CD4-positive, alpha-beta T cell treated with Interferon gamma for 1 hour (primary cell): ENCODE measurements around the gene NCAPD2.
A peak's percentile ranks its signal among the peaks of the same experiment; 100 is the strongest.
"Not testable (repeated sequence)": the region's sequence is repeated elsewhere in the genome, so short reads cannot be mapped to it uniquely, and the experiment has no call there.

Experiments used
- DNase-seq: peaks from one replicate; pipeline ENCODE4 v3.0.0-alpha.2; 2020

NCAPD2 gene

GRCh38 chr12:6551063-6551461, 57.2 kb downstream of the NCAPD2 start:
- no peak for DNase-seq

GRCh38 chr12:6551496-6552139, 57.7 kb downstream of the NCAPD2 start:
- no peak for DNase-seq

- DNase-seq = no peak
These were observed 58.2 kb downstream of the NCAPD2 start for GRCh38 chr12:6552140-6552551.

DNA sequence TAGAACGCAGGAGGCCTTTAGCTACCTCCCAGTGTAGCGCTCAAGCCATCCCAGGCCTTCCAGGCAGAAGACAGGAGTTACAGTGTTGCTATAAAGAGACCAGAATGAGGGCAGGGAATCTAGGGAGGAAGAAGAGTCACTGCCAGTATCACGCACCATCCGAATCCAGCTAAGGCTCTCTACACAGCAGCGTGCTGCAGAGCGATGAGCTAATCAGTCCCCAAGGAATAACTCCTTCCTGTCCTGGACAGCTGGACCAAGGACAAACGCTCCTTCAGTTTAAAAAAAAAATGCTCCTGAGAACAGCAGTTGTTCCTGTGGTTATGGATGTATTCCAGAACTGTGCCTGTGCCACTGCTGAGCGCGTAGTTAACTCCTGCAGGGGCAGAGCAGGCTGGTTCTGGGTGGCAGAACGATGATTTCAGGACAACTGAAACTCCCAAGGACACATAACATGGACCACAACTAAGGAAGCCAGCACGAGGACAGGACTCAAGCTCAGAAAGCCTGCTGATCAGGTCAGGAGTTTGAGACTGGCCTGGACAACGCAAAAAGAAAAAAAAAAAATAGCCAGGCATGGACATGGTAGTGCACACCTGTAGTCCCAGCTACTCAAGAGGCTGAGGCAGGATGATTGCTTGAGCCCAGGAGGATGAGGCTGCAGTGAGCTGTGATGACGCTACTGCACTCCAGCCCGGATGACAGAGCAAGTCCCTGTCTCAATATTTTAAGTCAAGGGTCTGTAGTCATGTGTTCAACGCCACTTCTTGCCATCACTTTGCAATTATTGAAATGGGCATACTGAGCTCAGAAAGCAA, 59.4 kb downstream of the NCAPD2 start:
- DNase-seq = no peak

- DNase-seq = peak; percentile 67
These were observed 60.5 kb downstream of the NCAPD2 start for GRCh38 chr12:6554168-6555017.

GRCh38 chr12:6555018-6555691, 61.3 kb downstream of the NCAPD2 start:
- DNase-seq = no peak

GRCh38 chr12:6556496-6556817, 62.6 kb downstream of the NCAPD2 start:
- DNase-seq = not testable (repeated sequence)

DNA sequence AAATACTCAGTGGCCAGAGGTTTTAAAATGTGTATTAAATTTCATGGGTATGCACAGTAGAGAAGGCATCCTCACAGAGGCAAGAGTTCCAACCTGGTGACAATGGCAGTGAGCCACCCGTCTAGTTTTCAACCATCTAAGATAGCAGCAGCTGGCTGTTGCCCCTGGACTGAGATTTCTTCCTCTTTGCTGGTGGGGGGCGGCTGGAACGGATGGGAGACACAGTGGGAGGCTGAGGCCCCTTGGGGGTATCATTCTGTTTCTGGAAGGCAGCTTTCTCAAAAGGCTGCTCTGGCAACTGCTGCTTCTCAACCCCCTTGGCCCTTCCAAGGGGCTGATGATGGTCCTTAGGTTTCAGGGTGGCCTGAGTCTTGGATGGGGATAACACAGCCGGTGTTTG, 63.0 kb downstream of the NCAPD2 start:
- no peak for DNase-seq

GRCh38 chr12:6558014-6558760, 64.3 kb downstream of the NCAPD2 start:
- DNase-seq = peak; percentile 70

GRCh38 chr12:6559500-6559899, 65.6 kb downstream of the NCAPD2 start:
- DNase-seq = no peak

DNA sequence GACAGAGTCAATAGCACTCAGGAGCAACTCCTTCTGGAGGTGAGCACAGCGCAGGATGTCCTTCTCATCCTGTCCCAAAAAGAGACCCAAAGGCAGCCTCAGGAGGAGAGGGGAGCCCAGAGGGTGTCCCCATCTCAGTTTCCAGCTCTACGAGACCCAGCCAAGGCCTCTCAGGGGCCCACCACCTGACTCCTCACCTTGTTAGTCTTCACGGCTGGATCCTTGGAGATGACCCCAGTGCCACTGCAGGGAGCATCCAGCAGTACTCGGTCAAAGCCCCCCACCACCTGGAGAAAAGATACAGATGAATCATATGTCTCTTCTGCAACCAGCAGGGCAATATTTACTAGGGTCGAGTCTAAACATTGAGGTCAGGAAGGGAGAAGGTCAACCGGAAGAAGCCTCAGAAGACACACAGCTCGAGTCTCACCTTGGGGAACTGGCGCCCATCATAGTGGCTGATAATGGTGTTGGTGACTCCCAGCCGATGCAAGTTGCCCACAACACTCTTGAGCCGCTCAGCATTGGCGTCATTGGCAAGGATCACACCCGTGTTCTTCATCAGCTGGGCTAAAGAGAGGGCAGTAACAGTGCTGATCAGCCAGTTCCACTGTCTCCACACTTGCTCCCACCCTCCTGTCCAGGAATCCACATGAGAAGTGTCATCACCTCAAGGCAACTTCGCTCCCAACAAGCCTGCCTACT, 66.8 kb downstream of the NCAPD2 start:
- DNase-seq = no peak

DNA sequence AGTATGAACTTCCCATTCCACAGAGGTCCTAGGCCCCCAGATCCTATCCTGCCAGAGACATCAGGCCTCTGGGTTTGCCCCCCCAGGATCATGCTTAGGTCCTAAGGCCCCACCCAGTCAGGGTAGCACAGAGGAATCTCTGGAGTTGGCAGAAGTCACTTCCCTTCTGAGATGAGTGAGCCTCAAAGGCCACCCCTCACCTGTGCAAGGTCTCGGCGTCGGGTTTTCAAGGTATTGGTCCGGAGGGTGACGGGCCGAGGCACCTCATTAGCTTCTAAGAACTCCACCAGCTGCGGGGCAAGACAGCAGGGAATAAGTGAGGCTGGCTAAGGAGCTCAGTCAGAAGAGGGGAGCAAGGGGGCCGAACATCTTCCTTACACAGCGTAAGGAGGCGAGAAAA, 69.0 kb downstream of the NCAPD2 start:
- no peak for DNase-seq

GRCh38 chr12:6563448-6564050, 69.6 kb downstream of the NCAPD2 start:
- peak; percentile 40 for DNase-seq

GRCh38 chr12:6567112-6567670, 73.3 kb downstream of the NCAPD2 start:
- DNase-seq = no peak

DNA sequence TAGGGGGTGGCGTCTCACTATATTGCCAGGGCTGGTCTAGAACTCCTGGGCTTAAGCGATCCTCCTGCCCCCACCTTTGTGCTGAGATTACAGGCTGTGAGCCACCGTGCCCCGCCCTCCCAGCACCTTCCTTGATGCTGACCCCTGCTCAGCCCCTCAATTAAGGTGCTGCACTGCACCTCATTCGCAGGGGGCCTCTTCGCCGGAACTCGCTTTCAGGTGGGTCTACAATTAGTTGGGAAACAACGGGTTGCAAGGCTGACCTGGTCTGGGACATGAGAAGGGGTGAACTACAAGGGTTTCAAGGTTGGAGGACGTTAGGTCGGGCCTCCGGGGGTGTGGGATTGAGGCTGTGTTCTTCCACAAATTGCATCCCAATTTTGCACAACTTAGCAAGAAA, 75.4 kb downstream of the NCAPD2 start:
- no peak for DNase-seq

DNA sequence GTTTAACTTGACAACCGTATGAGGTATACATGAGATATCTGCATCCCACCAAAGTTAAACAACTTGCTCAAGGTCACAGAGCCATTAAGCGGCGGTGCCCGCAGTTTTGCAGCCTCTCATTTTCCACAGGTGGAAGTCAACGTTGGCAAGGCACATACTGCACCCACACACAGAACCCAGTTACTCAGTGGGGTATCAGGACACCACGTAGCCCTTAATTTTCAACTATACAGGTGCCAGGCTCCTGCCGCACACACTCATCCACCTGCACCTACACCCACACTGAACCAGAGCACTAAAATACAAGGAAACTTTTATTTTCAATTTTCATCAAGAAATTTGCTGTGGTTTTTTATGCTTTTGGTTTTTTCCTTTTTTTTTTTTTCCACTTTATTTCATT, 75.9 kb downstream of the NCAPD2 start:
- no peak for DNase-seq

DNA sequence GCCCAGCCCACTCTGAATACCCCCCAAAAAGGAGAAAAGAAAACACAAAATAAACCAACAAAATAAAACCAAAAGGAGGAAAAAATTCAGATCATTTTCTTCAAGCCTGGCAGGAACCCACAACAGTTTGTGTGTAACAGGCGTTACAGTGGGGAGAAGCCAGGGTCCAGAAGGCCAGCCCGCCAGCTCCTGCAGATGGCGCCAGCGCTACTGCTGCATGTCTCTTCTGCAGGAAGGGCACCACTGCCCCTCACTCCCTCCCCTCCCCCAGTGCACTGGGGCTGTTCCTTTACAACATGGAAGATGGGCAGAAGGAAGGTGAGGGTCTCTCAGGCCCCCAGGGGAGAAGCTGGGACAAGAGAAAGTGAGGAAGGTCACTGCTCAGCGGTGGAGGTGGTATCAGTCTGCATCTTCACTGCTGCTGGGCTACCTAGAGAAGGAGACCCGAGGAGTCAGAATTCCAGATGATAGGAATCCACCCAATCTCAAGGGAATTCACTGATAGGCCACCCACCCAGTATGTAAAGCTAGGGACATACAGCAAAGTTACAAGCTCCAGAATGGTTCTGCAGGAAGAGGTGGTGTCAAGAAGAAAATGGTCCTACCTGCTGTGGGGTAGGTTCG, 76.5 kb downstream of the NCAPD2 start:
- peak; percentile 42 for DNase-seq

GRCh38 chr12:6573001-6573400, 79.1 kb downstream of the NCAPD2 start:
- no peak for DNase-seq

DNA sequence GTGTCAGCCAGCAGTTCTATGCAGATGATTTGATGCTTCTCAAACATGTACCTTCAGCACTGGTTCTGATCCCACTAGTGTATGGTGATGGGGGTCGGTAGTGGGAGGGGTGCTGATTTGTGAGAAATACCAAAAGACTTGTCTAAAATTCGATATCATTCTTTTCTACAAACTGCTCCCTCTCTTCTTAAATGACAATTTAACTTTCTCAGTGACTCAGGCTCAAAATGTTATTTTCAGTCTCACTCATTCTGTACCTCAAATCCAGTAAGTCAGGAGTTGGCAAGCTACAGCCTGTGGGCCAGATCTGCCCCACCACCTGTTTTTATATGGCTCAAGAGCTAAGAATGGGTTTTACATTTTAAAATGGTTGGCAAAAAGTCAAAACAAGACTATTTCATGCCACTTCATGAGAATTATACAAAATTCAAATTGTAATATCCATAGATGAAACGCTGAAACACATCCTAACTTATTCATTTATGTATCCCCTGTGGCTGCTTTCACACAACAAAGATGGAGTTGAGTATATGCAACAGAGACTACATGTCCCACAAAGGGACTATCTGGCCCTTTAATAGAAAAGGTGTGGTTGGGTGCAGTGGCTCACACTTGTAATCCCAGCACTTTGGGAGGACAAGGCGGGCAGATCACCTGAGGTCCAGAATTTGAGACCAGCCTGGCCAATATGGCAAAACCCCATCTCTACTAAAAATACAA, 80.8 kb downstream of the NCAPD2 start:
- no peak for DNase-seq

- DNase-seq = no peak
These were observed 81.7 kb downstream of the NCAPD2 start for GRCh38 chr12:6575648-6576047.
